HepG2 (cell line): ENCODE results near the gene FAM20C. TPM values are rescaled to one million over a fixed set of nuclear protein-coding genes. Genes with fewer than 3 reads are reported as not detected.
A peak's percentile ranks its signal among the peaks of the same experiment; 100 is the strongest.

Source experiments
- ATAC-seq: fragments of 200-7000 bp; cut with Tn5 transposase; 3 replicates; pipeline ENCODE4 v1.9.1; 2020; ENCODE audit warnings: mild to moderate bottlenecking, moderate library complexity
- BruUV-seq: library from RNA; stranded (reverse); fragments of 400-500 nt; replicated peaks from 2 replicates; lab custom pipeline; 2021; lab: Mats Ljungman, UMichigan
- CTCF ChIA-PET: fragments of 300-600 bp; formaldehyde crosslinking; extraction: SDS; loops from one replicate; lab custom pipeline; 2021; ENCODE audit warnings: low total read pairs, inconsistent platforms, low intra/inter-chr PET ratio; lab: Yijun Ruan, JAX
- POLR2A ChIA-PET: fragments of 350-600 bp; sonication (Branson Sonifier 250); formaldehyde crosslinking; loops from one replicate; lab custom pipeline; 2020; ENCODE audit warnings: antibody characterized with exemption, inconsistent platforms; lab: Yijun Ruan, JAX
- DNase-seq: peaks from one replicate; pipeline ENCODE4 v3.0.0-alpha.2; 2015; ENCODE audit warnings: low spot score
- FAIRE-seq: peaks from 3 replicates; lab custom pipeline; 2011; peaks lifted over from hg19 to GRCh38; lab: Jason Lieb, UNC
- H2AFZ ChIP-seq: one replicate; pipeline ENCODE4 v1.6.1; 2011; ENCODE audit warnings: low read length, inconsistent platforms
- H3K27ac ChIP-seq: fragments of 300-600 bp; 3 replicates; pipeline ENCODE4 v1.8.0; 2011; ENCODE audit warnings: mixed run types, mild to moderate bottlenecking, mixed read lengths, low read length, inconsistent platforms; ENCODE audit not compliant: insufficient read depth; ENCODE audit errors: extremely low read length
- H3K27me3 ChIP-seq, 2 experiments: fragments of 200-600 bp in 1 of 2; 2 replicates in 1 of 2; 3 replicates in 1 of 2; pipeline versions ENCODE4 v1.6.0 to v1.8.0; 2011; ENCODE audit warnings: low read length in 2 of 2, mild to moderate bottlenecking in 2 of 2, moderate library complexity in 2 of 2, inconsistent platforms in 1 of 2; ENCODE audit not compliant: insufficient read depth in 2 of 2, control insufficient read depth in 1 of 2
- H3K36me3 ChIP-seq, 2 experiments: fragments of 200-600 bp in 1 of 2; replicated peaks in 1 of 2; 2 replicates in 1 of 2; 3 replicates in 1 of 2; pipeline versions ENCODE4 v1.5.1 to v1.8.0; 2011; ENCODE audit warnings: low read length in 2 of 2, inconsistent platforms in 1 of 2; ENCODE audit not compliant: insufficient read depth in 2 of 2, control insufficient read depth in 1 of 2
- H3K4me1 ChIP-seq: 2 replicates; pipeline ENCODE4 v1.5.1; 2012; ENCODE audit warnings: low read length, inconsistent platforms; ENCODE audit not compliant: insufficient read depth
- H3K4me2 ChIP-seq: 2 replicates; pipeline ENCODE4 v1.6.0; 2011; ENCODE audit warnings: low read depth, low read length, inconsistent platforms
- H3K4me3 ChIP-seq, 3 experiments: fragments of 200-600 bp in 1 of 3; sonication (generic), shearing (Covaris generic) in 1 of 3; replicated peaks in 1 of 3; 2 replicates each; pipeline ENCODE4 v1.5.1; 2011 to 2016; ENCODE audit warnings: low read length in 3 of 3, inconsistent platforms in 2 of 3, low read depth in 2 of 3, mild to moderate bottlenecking in 2 of 3, control low read depth in 1 of 3, mixed read lengths in 1 of 3; ENCODE audit not compliant: insufficient read depth in 1 of 3
- H3K79me2 ChIP-seq: one replicate; pipeline ENCODE4 v1.6.1; 2011; ENCODE audit warnings: low read length, inconsistent platforms; ENCODE audit not compliant: insufficient read depth
- H3K9ac ChIP-seq: 2 replicates; pipeline ENCODE4 v1.6.0; 2011; ENCODE audit warnings: mild to moderate bottlenecking, low read depth, low read length, inconsistent platforms; ENCODE audit not compliant: insufficient read depth
- H3K9me3 ChIP-seq: 2 replicates; pipeline ENCODE4 v1.5.1; 2012; ENCODE audit warnings: mild to moderate bottlenecking, low read length
- H4K20me1 ChIP-seq: 2 replicates; pipeline ENCODE4 v1.6.0; 2011; ENCODE audit warnings: inconsistent platforms, mild to moderate bottlenecking, low read length, moderate library complexity; ENCODE audit not compliant: insufficient read depth
- ATF7 ChIP-seq, 2 experiments: fragments of 450-650 bp in 1 of 2; sonication (generic) in 1 of 2; formaldehyde crosslinking in 1 of 2; IDR thresholded peaks; 2 replicates each; pipeline versions ENCODE4 v1.4.0 to v1.6.1; 2016 to 2020; ENCODE audit warnings: antibody characterized with exemption in 1 of 2, mild to moderate bottlenecking in 1 of 2, missing genetic modification reagents in 1 of 2
- GATAD1 ChIP-seq: IDR thresholded peaks from 2 replicates; pipeline ENCODE4 v1.6.1; 2016; ENCODE audit warnings: missing genetic modification reagents, missing compliant biosample characterization
- HNRNPK ChIP-seq: fragments of 200-400 bp; formaldehyde crosslinking; IDR thresholded peaks from 2 replicates; pipeline ENCODE4 v1.6.1; 2018; ENCODE audit warnings: low read length, low read depth, moderate library complexity, mild to moderate bottlenecking; ENCODE audit not compliant: poor library complexity, severe bottlenecking
- RAD51 ChIP-seq: fragments of 450-650 bp; IDR thresholded peaks from 2 replicates; pipeline ENCODE4 v1.6.1; 2016; ENCODE audit warnings: borderline replicate concordance
- SRSF9 ChIP-seq: fragments of 200-400 bp; formaldehyde crosslinking; IDR thresholded peaks from 2 replicates; pipeline ENCODE4 v1.6.1; 2018; ENCODE audit warnings: borderline replicate concordance, mild to moderate bottlenecking, low read depth, low read length; ENCODE audit not compliant: insufficient read depth, poor library complexity, severe bottlenecking
- ZNF674 ChIP-seq: sonication (generic); formaldehyde crosslinking; IDR thresholded peaks from 2 replicates; pipeline ENCODE4 v1.5.0; 2020; ENCODE audit warnings: low read depth, mild to moderate bottlenecking, missing genetic modification reagents
- ZNF770 ChIP-seq: sonication (generic); formaldehyde crosslinking; IDR thresholded peaks from 2 replicates; pipeline ENCODE4 v1.5.0; 2020; ENCODE audit warnings: mild to moderate bottlenecking, missing genetic modification reagents
- WGBS: methylation state at CpG from one replicate; pipeline ENCODE4 v1.1.6; 2017; ENCODE audit warnings: low lambda C conversion rate; 5-methylcytosine and 5-hydroxymethylcytosine counted together
- in situ Hi-C: cut with HindIII; loops from 2 replicates; pipeline ENCODE4 v1.10.0; 2017; ENCODE audit warnings: low pct_unique_long_range_greater_than_20kb; ENCODE audit not compliant: extremely low pct_ligation_motif_present
- intact Hi-C: fragments of 100-400 bp; cut with micrococcal nuclease; formaldehyde crosslinking; loops from one replicate; pipeline ENCODE4 v1.10.0; 2022; ENCODE audit not compliant: unreplicated experiment
- polyA plus RNA-seq, 8 experiments: library from polyadenylated mRNA; depleted of rRNA in 3 of 8; stranded (reverse) in 7 of 8; unstranded in 1 of 8; fragments of >200 nt; fragmentation: Illumina TruSeq in 4 of 8; extraction: Trizol in 4 of 8; gene quantifications; 2 replicates each; pipeline versions ENCODE4 v1.2.1 to v1.2.3, GENCODE V29; 2011 to 2016; ENCODE audit warnings: low read depth in 4 of 8, missing spikeins in 1 of 8, mixed read lengths in 1 of 8; ENCODE audit not compliant: insufficient read depth in 1 of 8
- total RNA-seq, 5 experiments: library from RNA; depleted of rRNA; stranded (reverse); fragments of >200 nt; fragmentation: Illumina TruSeq; extraction: Trizol; gene quantifications; 2 replicates each; pipeline ENCODE4 v1.2.3, GENCODE V29; 2016; ENCODE audit warnings: low read depth in 1 of 5

Gene FAM20C
- total and polyA plus RNA-seq, 2 of the 13 experiments (the other 11 are each of a cell fraction or from before 2014, with no cell fraction given) = 11.9 to 19.9 TPM

GRCh38 chr7:270351-270983, 78.1 kb downstream of the FAM20C start:
- in situ Hi-C loops = no loop called here
- FAIRE-seq = no peak
- H3K4me1 ChIP-seq = no peaks in the 10 kb centered on the region
- CTCF ChIA-PET = no interaction called here
- TF ChIP-seq SRSF9 (no peak), HNRNPK (no peak), RAD51 (no peak), ZNF770 (CRISPR knock-in tag) (peak; percentile 67), ATF7 (IDR thresholded peaks at IDR 0.05) (no peak), ATF7 (CRISPR knock-in tag; IDR thresholded peaks at IDR 0.05) (no peak), GATAD1 (CRISPR knock-in tag) (no peak), ZNF674 (no peak)
- TF ChIP-seq, all 625 proteins: peak for 1
- H3K79me2 ChIP-seq = no peaks in the 10 kb centered on the region
- H3K36me3 ChIP-seq = no peaks in the 10 kb centered on the region
- H2AFZ ChIP-seq = no peak overlapping the region
- no peaks in the 10 kb centered on the region for H4K20me1 ChIP-seq
- H3K9ac ChIP-seq = no peak overlapping the region
- no peak for ATAC-seq
- peaks cover 5% of the 10 kb centered on the region; the same call in 1 of the 2 replicates for H3K9me3 ChIP-seq
- no peak for DNase-seq
- POLR2A ChIA-PET = no interaction called here
- no peaks in the 10 kb centered on the region; a peak in 2 of 5 replicates for H3K27me3 ChIP-seq
- H3K4me3 ChIP-seq = no peak overlapping the region
- BruUV-seq = no TSS peak
- no peak overlapping the region for H3K4me2 ChIP-seq
- 48% methylated on average over 9 of the region's 11 CpGs for WGBS
- H3K27ac ChIP-seq = no peak overlapping the region
- intact Hi-C loops = no loop called here
